HG02938 (cell line): ENCODE results near the gene TBXAS1.
"Not testable (repeated sequence)": the region's sequence is repeated elsewhere in the genome, so short reads cannot be mapped to it uniquely, and the experiment has no call there.

Experiments
- ATAC-seq: cut with Tn5 transposase; IDR thresholded peaks from one replicate; pipeline ENCODE4 v1.9.1; 2021; ENCODE audit warnings: mild to moderate bottlenecking, moderate library complexity; ENCODE audit not compliant: unreplicated experiment

TBXAS1 gene

GRCh38 chr7:139825666-139826290 lies 3.3 kb upstream of the TBXAS1 start:
- ATAC-seq: no peak

DNA sequence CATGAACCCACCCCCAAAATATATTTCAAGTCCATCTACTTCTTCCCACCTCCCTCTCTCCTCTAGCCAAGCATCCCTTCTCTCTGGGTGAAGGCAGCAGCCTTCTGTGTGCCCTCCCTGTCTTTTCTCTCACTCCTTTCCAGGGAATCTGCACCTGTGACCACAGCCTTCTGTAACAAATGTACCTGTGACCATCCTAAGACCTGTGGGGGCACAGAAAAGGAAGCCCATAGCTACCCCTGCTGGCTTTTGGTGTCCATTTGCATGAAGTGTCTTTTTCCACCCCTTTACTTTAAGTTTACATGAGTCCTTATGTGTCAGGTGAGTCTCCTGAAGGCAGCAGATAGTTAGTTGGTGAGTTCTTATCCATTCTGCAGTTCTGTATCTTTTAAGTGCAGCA lies 2.0 kb upstream of the TBXAS1 start:
- ATAC-seq: no peak

DNA sequence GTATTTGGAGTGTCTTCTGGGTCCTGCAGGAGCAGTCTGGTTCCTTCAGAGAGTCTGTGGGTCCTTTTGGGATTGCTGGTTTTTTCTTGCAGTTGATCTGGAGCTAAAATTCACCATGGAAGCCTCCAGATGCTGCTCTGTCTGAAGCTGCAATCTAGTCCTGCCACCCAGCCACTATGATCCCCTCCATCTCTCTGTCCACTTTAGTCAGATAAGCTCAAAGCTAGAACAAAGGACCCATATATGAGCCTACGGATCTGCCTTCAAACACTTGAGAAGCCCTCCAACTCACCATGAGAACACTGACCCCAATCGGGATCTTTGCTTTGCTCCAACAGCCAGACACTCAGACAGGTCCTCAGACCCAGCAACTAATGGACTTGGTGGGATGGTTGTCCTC lies 618 bp upstream of the TBXAS1 start:
- no peak for ATAC-seq

DNA sequence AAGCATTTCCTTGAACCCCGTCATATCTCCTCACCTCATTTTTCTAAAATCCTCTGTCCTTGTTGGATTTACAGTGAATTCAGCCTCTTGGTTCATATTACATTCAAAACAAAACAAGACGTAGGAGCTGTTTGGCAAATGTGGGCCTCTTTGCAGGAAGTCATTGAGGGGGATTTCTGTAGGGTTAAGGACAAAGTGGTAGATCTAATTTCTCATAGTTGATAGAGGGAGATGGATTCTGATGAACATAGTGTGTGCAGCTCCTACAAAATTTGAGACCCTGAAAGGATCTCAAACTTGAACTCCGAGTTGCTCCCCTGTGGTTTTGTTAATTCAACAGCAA lies 682 bp downstream of the TBXAS1 start:
- ATAC-seq: peak; percentile 38

DNA sequence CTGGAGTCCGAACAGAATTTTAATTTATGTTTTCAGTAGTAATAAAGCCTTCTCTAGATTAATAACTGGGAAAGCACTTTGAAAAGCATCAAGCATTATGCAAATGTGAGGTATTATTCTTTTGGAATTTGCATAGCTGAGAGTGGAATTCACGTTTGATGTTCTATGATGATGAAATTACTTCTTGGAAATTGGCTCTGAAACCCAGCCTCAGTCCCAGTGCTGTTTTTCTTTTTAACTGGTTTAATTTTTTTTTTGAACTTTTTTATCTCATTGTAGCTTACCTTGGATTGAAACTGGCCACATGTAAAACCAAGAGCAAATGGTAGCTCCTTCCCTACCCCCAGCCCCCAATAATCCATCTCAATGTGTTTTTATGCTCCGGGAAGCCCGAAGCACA lies 1.2 kb downstream of the TBXAS1 start:
- no peak for ATAC-seq

- ATAC-seq: no peak
These were observed 1.9 kb downstream of the TBXAS1 start for GRCh38 chr7:139830782-139831501.

GRCh38 chr7:139835848-139836247 lies 6.8 kb downstream of the TBXAS1 start:
- ATAC-seq: not testable (repeated sequence)

DNA sequence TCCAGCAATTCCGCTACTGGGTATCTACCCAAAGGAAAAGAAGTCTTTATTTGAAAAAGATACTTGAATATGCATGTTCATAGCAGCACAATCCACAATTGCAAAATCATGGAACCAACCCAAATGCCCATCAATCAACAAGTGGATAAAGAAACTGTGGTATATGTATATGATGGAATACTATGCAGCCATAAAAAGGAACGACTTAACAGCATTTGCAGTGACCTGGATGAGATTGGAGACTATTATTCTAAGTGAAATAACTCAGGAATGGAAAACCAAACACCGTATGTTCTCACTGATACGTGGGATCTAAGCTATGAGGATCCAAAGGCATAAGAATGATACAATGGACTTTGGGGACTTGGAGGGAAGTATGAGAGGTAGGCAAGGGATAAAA lies 8.2 kb downstream of the TBXAS1 start:
- not testable (repeated sequence) for ATAC-seq

DNA sequence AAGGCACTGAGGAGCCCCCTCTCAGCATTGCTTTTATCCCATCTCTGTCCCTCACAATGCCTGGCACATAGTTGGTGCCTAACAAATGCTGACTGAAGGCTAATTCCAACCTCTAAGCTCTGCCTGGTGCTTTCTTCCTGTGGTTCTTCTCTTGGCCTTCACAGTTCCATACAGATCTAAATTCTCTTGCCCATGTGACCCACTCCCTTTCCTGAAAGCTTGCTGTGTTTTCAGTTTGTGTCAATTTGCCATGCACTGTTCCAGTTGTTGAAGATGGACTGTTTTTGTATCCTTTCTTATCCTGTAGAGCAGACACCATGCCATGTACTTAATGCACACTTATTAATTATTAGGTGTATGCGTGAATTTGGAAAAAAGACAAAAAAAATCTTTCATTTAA lies 9.2 kb downstream of the TBXAS1 start:
- no peak for ATAC-seq

DNA sequence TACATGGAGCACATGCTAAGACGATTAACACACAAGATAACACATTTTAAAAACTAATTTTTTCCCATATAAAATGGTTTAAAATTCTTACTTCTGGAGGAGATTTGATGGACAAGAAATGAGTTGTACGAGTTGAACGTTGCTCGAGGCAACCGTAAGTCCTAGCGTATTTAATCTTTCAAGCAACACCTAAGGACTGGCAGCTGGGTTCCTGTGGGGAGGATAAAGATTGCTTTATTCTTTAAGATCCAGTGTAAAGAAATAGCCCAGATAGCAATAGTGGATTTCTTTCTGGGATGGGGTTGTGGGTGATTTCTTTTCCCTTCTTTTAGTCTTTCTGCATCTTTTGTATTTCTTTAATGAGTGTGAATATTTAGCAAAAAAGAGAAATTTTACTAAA lies 9.8 kb downstream of the TBXAS1 start:
- no peak for ATAC-seq

GRCh38 chr7:139840776-139841175 lies 11.7 kb downstream of the TBXAS1 start:
- no peak for ATAC-seq

GRCh38 chr7:139842401-139843210 lies 13.5 kb downstream of the TBXAS1 start:
- ATAC-seq: peak; percentile 71

DNA sequence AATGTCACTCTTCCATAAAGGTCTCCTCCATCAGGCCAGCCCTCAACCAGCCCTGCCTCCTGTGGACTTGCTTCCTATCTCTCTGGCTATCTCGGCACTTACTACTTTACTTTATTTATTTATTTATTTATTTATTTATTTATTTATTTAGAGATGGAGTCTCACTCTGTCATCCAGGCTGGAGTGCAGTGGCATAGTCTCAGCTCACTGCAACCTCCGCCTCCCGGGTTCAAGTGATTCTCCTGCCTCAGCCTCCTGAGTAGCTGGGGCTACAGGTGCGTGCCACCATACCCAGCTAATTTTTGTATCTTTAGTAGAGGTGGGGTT lies 14.1 kb downstream of the TBXAS1 start:
- ATAC-seq: not testable (repeated sequence)

GRCh38 chr7:139844779-139845442 lies 15.8 kb downstream of the TBXAS1 start:
- ATAC-seq: no peak

GRCh38 chr7:139845443-139845805 lies 16.4 kb downstream of the TBXAS1 start:
- ATAC-seq: no peak

GRCh38 chr7:139846297-139846696 lies 17.2 kb downstream of the TBXAS1 start:
- no peak for ATAC-seq

DNA sequence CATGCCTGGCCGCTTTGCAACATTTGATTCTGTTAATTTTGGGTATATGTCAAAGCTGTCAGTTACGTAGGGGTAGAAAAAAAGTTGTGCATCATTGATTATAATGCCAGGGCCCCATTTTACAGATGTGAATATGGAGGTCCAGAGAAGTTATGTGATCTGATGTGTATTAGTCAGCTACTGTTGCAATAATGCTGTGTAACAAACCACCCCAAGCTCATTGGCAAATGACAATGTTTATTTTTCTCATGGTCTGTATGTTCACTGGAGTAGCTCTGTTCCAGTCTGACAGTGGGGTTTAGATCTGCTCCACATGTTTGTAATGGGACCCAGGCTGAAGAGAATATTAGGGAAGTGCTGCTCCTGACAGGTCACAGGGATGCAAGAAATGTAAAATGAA lies 19.2 kb downstream of the TBXAS1 start:
- ATAC-seq: no peak

DNA sequence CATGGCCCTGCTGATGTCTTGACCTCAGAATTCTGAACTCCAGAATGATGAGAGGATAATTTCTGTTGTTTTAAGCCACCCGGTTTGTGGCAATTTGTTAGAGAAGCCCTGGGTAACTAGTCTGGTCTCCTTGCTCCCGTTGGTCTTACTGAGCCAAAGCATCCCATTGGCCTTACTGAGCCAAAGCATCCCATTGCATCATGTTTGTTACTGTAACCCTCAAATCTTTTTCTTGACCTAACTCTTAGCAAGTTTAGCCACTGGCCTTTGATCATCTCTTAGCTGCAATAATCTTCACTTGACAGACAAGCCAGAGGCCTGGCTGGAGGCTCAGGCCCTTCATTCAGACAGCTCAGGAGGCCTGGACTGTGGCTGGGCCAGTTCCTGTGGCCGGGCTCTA lies 21.8 kb downstream of the TBXAS1 start:
- ATAC-seq: no peak

GRCh38 chr7:139851770-139852481 lies 22.9 kb downstream of the TBXAS1 start:
- ATAC-seq: no peak

DNA sequence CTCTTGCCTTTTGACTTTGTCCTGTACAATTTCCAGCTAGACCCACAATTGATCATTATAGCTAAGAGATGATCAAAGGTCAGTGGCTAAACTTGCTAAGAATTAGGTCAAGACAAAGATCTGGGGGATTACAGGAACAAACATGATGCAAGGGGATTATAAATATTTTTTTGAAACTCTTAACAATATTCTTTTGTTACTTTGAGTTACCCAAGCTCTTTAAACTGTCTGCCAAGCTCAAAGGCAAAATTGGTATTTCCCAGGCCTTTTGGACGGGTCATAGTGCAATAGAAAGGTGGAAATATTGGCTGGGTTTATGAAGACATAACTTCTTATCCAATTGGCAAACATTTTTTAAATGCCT lies 23.4 kb downstream of the TBXAS1 start:
- ATAC-seq: no peak

GRCh38 chr7:139853506-139854123 lies 24.6 kb downstream of the TBXAS1 start:
- ATAC-seq: no peak
